ENCODE measurements around the gene SVEP1.
"Not testable (repeated sequence)": the region's sequence is repeated elsewhere in the genome, so short reads cannot be mapped to it uniquely, and the experiment has no call there.

The SVEP1 gene

DNA sequence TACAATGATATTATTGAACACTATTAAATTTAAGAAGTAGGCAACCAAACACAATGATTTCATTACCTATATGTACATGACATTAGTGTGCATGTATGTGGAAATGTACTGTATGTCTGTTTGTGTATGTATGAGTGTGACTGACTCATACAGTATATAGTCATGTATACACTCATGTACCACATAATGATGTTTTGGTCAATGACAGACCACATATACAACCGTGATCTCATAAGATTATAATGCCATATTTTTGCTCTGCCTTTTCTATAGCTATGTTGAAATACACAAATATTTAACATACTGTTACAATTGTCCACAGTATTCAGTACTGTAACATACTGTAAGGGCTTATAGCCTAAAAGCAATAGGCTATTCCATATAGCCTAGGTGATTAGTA, 19.7 kb downstream of the SVEP1 start:
- DNase-seq (ENCODE audit: low spot score): no peak
- H3K36me3 Mint-ChIP-seq (ENCODE audit: low read depth): no peaks in the 10 kb centered on the region
- no peak overlapping the region for H3K27ac Mint-ChIP-seq
- H3K4me1 Mint-ChIP-seq (ENCODE audit: low read depth): no peaks in the 10 kb centered on the region
- H3K4me3 Mint-ChIP-seq: no peak overlapping the region
- no peaks in the 10 kb centered on the region for H3K9me3 Mint-ChIP-seq
- H3K27me3 Mint-ChIP-seq (ENCODE audit: low read depth): peaks cover 2% of the 10 kb centered on the region

DNA sequence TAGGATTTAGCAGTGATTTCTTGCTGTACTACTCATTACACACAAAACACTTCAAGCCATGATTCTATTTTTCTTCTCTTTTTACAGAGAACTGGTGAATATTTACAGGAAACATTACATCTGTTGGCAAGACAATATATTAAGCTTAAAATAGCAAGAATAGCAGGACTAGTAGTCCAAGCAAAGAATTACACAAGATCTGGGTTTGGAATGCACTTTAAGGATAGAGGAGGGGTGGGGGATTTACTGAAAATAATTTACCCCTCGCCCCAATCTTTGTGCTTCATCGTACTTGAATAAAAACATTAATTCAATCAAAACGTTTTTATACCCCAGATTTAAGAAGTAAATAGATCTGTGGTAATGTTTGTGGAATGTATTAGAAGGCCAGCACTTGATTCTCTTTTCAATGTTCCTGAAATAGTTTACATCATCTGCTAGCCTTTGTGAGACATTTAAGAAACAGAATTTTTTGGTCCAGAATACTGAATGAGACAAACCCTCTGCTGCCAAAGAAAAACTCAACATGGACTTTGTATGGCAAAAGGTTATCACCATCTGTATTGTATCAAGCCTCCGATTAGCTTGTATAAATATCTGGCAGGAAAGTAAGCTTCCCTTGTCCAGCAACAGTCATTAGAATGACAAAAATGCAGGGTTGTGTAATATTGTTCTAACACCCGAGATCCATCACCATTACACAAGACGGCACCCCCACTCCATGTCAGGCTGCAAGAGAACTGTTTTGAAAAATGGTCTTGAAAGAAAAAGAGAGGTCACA, 23.8 kb downstream of the SVEP1 start:
- Mint-ChIP-seq H3K27ac (no peak overlapping the region), H3K4me3 (no peak overlapping the region), H3K27me3 (ENCODE audit: low read depth) (peaks cover 2% of the 10 kb centered on the region), H3K36me3 (ENCODE audit: low read depth) (no peaks in the 10 kb centered on the region), H3K4me1 (ENCODE audit: low read depth) (no peaks in the 10 kb centered on the region), H3K9me3 (no peaks in the 10 kb centered on the region)
- DNase-seq (ENCODE audit: low spot score): no peak

- Mint-ChIP-seq H3K36me3 (ENCODE audit: low read depth) (no peaks in the 10 kb centered on the region), H3K9me3 (no peaks in the 10 kb centered on the region), H3K4me3 (no peak overlapping the region), H3K4me1 (ENCODE audit: low read depth) (no peaks in the 10 kb centered on the region), H3K27me3 (ENCODE audit: low read depth) (no peaks in the 10 kb centered on the region), H3K27ac (no peak overlapping the region)
- no peak for DNase-seq (ENCODE audit: low spot score)
These were observed 33.1 kb downstream of the SVEP1 start for GRCh38 chr9:110546411-110546871.

- Mint-ChIP-seq H3K27me3 (ENCODE audit: low read depth) (no peaks in the 10 kb centered on the region), H3K9me3 (no peaks in the 10 kb centered on the region), H3K27ac (no peak overlapping the region), H3K4me3 (no peak overlapping the region), H3K36me3 (ENCODE audit: low read depth) (no peaks in the 10 kb centered on the region), H3K4me1 (ENCODE audit: low read depth) (no peaks in the 10 kb centered on the region)
- no peak for DNase-seq (ENCODE audit: low spot score)
These were observed 33.8 kb downstream of the SVEP1 start for GRCh38 chr9:110545705-110546104.

GRCh38 chr9:110543631-110544051, 35.9 kb downstream of the SVEP1 start:
- no peaks in the 10 kb centered on the region for H3K9me3 Mint-ChIP-seq
- H3K4me3 Mint-ChIP-seq: no peak overlapping the region
- no peaks in the 10 kb centered on the region for H3K4me1 Mint-ChIP-seq (ENCODE audit: low read depth)
- H3K27me3 Mint-ChIP-seq (ENCODE audit: low read depth): no peaks in the 10 kb centered on the region
- no peak overlapping the region for H3K27ac Mint-ChIP-seq
- DNase-seq (ENCODE audit: low spot score): no peak
- no peaks in the 10 kb centered on the region for H3K36me3 Mint-ChIP-seq (ENCODE audit: low read depth)

- Mint-ChIP-seq H3K27ac (no peak overlapping the region), H3K9me3 (no peaks in the 10 kb centered on the region), H3K4me1 (ENCODE audit: low read depth) (no peaks in the 10 kb centered on the region), H3K36me3 (ENCODE audit: low read depth) (no peaks in the 10 kb centered on the region), H3K27me3 (ENCODE audit: low read depth) (no peaks in the 10 kb centered on the region), H3K4me3 (no peak overlapping the region)
- DNase-seq (ENCODE audit: low spot score): no peak
These were observed 37.6 kb downstream of the SVEP1 start for GRCh38 chr9:110541950-110542349.

DNA sequence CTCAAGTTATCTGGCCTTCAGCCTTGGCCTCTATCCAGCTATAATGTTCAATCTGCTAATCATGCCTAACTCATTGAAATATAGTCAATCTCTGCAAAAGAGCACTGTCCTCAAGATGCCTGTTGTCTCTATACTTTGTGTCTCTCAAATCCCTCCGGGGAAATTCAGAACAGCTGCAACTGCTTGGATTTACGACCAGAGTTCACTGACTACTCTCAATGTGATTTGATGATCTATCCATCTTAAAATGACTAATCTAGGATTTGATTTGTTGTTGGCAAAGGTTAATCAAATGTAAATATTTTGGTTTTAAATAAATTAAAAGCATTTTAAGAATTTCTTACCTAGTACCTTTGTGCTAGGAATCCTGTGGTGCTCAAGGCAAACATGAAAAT, 40.9 kb downstream of the SVEP1 start:
- no peak overlapping the region for H3K4me3 Mint-ChIP-seq

DNA sequence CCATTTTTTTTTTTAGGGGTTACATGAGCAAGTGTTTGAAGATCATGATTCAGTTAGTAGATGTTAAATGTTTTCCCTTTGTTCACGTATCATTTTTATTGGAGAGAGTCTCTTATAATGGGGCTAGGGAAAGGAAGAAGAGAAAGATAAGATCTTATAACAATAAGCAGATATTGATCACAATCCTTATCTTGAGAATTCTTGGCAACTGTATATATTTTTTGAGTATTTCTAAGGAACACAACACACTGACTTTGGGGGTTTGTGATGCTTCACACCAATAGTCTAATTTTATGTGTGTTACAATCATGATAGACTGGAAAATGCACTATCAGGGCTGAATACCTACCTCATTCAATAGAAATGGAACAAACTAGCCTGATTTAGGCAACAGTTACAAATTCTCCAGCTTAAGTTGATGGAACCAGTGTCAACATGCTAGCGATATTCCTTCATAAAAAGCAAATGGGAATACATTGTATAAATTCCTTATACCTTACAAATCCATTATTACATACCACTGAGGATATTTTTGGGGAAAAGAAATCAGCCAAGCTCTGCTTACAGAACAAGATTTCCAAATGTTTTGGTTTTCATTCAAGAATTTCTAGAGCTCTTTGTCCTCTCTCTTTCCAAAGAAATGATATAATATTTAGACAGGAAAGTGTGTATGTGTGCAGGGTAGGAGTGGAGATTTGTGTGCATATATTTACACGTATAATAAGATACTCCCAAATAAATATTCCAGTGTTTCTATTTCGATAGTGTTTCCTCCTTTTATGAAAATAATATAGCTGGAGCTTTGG, 41.5 kb downstream of the SVEP1 start:
- no peaks in the 10 kb centered on the region for H3K4me1 Mint-ChIP-seq (ENCODE audit: low read depth)
- H3K27ac Mint-ChIP-seq: no peak overlapping the region
- peaks cover 6% of the 10 kb centered on the region for H3K9me3 Mint-ChIP-seq
- no peaks in the 10 kb centered on the region for H3K27me3 Mint-ChIP-seq (ENCODE audit: low read depth)
- H3K36me3 Mint-ChIP-seq (ENCODE audit: low read depth): no peaks in the 10 kb centered on the region
- DNase-seq (ENCODE audit: low spot score): no peak
- H3K4me3 Mint-ChIP-seq: no peak overlapping the region

More for the DNA sequence above, 40.9 kb downstream of the SVEP1 start:
- Mint-ChIP-seq H3K9me3 (peaks cover 6% of the 10 kb centered on the region), H3K27ac (no peak overlapping the region), H3K27me3 (ENCODE audit: low read depth) (no peaks in the 10 kb centered on the region), H3K36me3 (ENCODE audit: low read depth) (no peaks in the 10 kb centered on the region), H3K4me1 (ENCODE audit: low read depth) (no peaks in the 10 kb centered on the region)
- no peak for DNase-seq (ENCODE audit: low spot score)

DNA sequence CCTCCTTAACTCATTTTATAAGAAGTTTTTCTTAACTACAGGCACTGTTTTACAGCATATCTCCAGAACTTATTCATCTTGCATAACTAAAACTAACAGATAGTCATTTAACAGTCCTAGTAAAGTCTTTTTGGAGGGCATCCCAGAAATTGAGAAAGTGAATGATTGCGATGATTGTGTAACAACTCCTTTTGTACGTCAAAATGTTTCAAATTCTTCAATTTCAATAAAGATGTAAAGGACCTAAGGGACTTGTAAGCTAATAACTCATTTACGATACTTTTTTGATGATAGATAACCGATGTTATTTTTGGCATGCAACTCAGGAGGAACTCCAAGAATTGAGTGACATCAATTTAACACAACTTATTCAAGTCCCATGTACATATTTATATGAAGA, 42.7 kb downstream of the SVEP1 start:
- no peak for DNase-seq (ENCODE audit: low spot score)
- Mint-ChIP-seq H3K36me3 (ENCODE audit: low read depth) (no peaks in the 10 kb centered on the region), H3K27ac (no peak overlapping the region), H3K9me3 (peaks cover 6% of the 10 kb centered on the region), H3K27me3 (ENCODE audit: low read depth) (no peaks in the 10 kb centered on the region), H3K4me1 (ENCODE audit: low read depth) (no peaks in the 10 kb centered on the region), H3K4me3 (no peak overlapping the region)

DNA sequence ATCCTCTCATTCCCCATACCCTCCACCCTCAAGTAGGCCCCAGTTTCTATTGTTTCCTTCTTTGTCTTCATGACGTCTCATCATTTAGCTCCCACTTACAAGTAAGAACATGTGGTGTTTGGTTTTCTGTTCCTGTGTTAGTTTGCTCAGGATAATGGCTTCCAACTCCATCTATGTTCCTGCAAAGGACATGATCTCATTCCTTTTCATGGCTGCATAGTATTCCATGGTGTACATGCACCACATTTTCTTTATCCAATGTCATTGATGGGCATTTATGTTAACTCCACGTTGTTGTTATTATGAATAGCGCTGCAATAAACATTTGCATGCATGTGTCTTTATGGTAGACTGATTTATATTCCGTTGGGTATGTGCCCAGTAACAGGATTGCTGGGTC, 45.4 kb downstream of the SVEP1 start:
- not testable (repeated sequence) for H3K36me3 Mint-ChIP-seq (ENCODE audit: low read depth); H3K9me3 Mint-ChIP-seq; H3K4me1 Mint-ChIP-seq (ENCODE audit: low read depth); H3K4me3 Mint-ChIP-seq; H3K27me3 Mint-ChIP-seq (ENCODE audit: low read depth); DNase-seq (ENCODE audit: low spot score); H3K27ac Mint-ChIP-seq

- Mint-ChIP-seq H3K27me3 (ENCODE audit: low read depth) (no peaks in the 10 kb centered on the region), H3K4me1 (ENCODE audit: low read depth) (no peaks in the 10 kb centered on the region), H3K27ac (no peak overlapping the region), H3K36me3 (ENCODE audit: low read depth) (no peaks in the 10 kb centered on the region), H3K9me3 (peaks cover 6% of the 10 kb centered on the region), H3K4me3 (no peak overlapping the region)
- no peak for DNase-seq (ENCODE audit: low spot score)
These were observed 46.5 kb downstream of the SVEP1 start for GRCh38 chr9:110532908-110533665.

DNA sequence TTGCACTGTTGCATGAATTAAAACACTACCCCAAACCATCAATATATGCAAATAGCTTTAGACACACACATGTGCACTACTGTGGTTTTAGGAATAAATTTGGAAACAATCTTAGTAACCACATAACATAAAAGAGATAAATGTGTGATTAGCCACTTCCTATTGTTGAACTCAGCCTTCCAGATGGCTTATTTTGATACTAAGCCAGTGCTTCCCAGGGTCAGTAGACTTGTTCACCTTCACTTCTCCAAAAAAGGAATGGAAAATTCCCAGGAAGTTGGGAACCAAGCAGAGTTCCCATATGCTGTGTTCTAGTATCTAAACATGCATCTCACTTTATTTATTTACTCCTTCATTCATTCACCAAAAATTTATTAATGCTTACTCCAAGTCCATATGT, 47.8 kb downstream of the SVEP1 start:
- no peaks in the 10 kb centered on the region for H3K27me3 Mint-ChIP-seq (ENCODE audit: low read depth)

GRCh38 chr9:110531241-110531640, 48.3 kb downstream of the SVEP1 start:
- not testable (repeated sequence) for H3K27ac Mint-ChIP-seq; H3K27me3 Mint-ChIP-seq (ENCODE audit: low read depth); H3K4me1 Mint-ChIP-seq (ENCODE audit: low read depth); H3K36me3 Mint-ChIP-seq (ENCODE audit: low read depth); H3K4me3 Mint-ChIP-seq; DNase-seq (ENCODE audit: low spot score); H3K9me3 Mint-ChIP-seq

More for the DNA sequence above, 47.8 kb downstream of the SVEP1 start:
- no peak for DNase-seq (ENCODE audit: low spot score)
- Mint-ChIP-seq H3K36me3 (ENCODE audit: low read depth) (no peaks in the 10 kb centered on the region), H3K27ac (no peak overlapping the region), H3K4me3 (no peak overlapping the region), H3K9me3 (peaks cover 6% of the 10 kb centered on the region), H3K4me1 (ENCODE audit: low read depth) (no peaks in the 10 kb centered on the region)

DNA sequence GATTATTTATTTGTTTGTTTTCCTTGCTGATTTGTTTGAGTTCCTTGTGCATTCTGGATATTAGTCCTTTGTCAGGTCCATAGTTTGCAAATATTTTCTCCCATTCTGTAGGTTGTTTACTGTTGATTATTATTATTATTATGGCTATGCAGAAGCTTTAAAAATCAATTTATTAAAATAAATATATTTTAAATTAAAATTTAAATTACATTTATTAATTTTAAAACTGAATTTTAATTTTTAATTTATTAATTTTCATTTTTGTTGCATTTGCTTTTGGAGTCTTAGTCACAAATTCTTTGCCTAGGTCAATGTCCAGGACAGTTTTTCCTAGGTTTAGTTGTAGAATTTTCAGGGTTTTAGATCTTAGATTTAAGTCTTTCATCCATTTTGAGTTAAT, 50.9 kb downstream of the SVEP1 start:
- Mint-ChIP-seq H3K27ac (no peak overlapping the region), H3K4me3 (no peak overlapping the region), H3K27me3 (ENCODE audit: low read depth) (no peaks in the 10 kb centered on the region), H3K36me3 (ENCODE audit: low read depth) (no peaks in the 10 kb centered on the region), H3K9me3 (no peaks in the 10 kb centered on the region), H3K4me1 (ENCODE audit: low read depth) (no peaks in the 10 kb centered on the region)
- DNase-seq (ENCODE audit: low spot score): no peak

Data from T-helper 2 cell treated with Interferon-gamma antibody and Interleukin-4, amounts not matched to agents 5 μg/mL and 100 μg/mL, for 36 hours (primary cell).